Ovary (tissue), 9 donors: ENCODE results near the gene EPC2. TPM values are rescaled to one million over a fixed set of nuclear protein-coding genes. Genes with fewer than 3 reads are reported as not detected.

Source experiments
- DNase-seq, 5 donors: peaks; one replicate each; pipeline ENCODE4 v3.0.0-alpha.2; 2019 to 2020
- H3K27ac ChIP-seq, 2 donors: fragments of 200-600 bp; one replicate each; pipeline versions ENCODE4 v1.5.1 to v1.8.0; 2019 to 2022
- H3K27me3 ChIP-seq: fragments of 200-600 bp; one replicate; pipeline ENCODE4 v1.8.0; 2022
- H3K36me3 ChIP-seq: fragments of 200-600 bp; sonication (generic); one replicate; pipeline ENCODE4 v1.5.1; 2019
- H3K4me1 ChIP-seq: one replicate; pipeline ENCODE4 v1.8.1; 2013; ENCODE audit warnings: mild to moderate bottlenecking, moderate library complexity; ENCODE audit not compliant: insufficient read depth
- H3K4me3 ChIP-seq: fragments of 200-600 bp; sonication (generic); one replicate; pipeline ENCODE4 v1.5.1; 2017
- H3K9me3 ChIP-seq, 2 donors: fragments of 200-600 bp in 1 of 2; sonication (generic) in 1 of 2; one replicate each; pipeline versions ENCODE4 v1.5.1 to v1.8.1; 2013 to 2019; ENCODE audit warnings: mild to moderate bottlenecking in 1 of 2, moderate library complexity in 1 of 2
- EP300 ChIP-seq: sonication (generic); formaldehyde crosslinking; IDR thresholded peaks from one replicate; pipeline ENCODE4 v1.6.1; 2017; ENCODE audit warnings: antibody characterized with exemption
- POLR2A ChIP-seq: fragments of 450-650 bp; IDR thresholded peaks from one replicate; pipeline ENCODE4 v1.6.1; 2017; ENCODE audit warnings: antibody characterized with exemption, mild to moderate bottlenecking, moderate library complexity
- WGBS, 3 donors: extraction: QIAGEN DNeasy Blood & Tissue Kit in 1 of 3; methylation state at CpG; one replicate each; pipeline versions ENCODE4 v1.1.5 to v1.1.7; 2013 to 2017; 5-methylcytosine and 5-hydroxymethylcytosine counted together
- intact Hi-C, 4 donors: fragments of 100-400 bp; cut with DNase I; formaldehyde crosslinking; loops; one replicate each; pipeline versions ENCODE4 v1.11.0 to v1.15.1; 2022 to 2023
- polyA plus RNA-seq, 2 donors: library from polyadenylated mRNA; stranded (reverse); fragments of 200-250 nt in 1 of 2; fragments of 350-450 nt in 1 of 2; fragmentation: Illumina TruSeq in 1 of 2; extraction: RNeasy Lipid Tissue Mini Kit (QIAGEN cat#74804) in 1 of 2; gene quantifications; one replicate each; pipeline ENCODE4 v1.2.3, GENCODE V29; 2013 to 2014
- total RNA-seq, 7 donors: library from RNA; depleted of rRNA in 2 of 7; stranded (reverse); fragments of >200 nt in 2 of 7; fragmentation: NEBNext Ultra II Directional in 3 of 7; extraction: Animal tissue kit (Norgen Biotek cat#: 25700) in 3 of 7; gene quantifications; one replicate each; pipeline versions ENCODE4 v1.1.0 to v1.2.4, GENCODE V29; 2016 to 2023
- TF ChIP-seq, protein P1 (sequence below), 3 donors: fragments of 450-650 bp in 2 of 3; fragments of 200-600 bp in 1 of 3; IDR thresholded peaks; one replicate each; pipeline versions ENCODE4 v1.5.1 to v1.8.0; 2016 to 2022; ENCODE audit warnings: antibody characterized with exemption in 3 of 3, mild to moderate bottlenecking in 1 of 3
- donor health status: DM: no; HTN: no; CAD: no; lungs with moderate emphysema.
- donor health status: DM: no; HTN: no; CAD: no.
- donor health status: Bipolar disorder and iron deficiency.
- donor health status: DM: yes; HTN: yes; CAD: no.
- donor health status: DM: no; HTN: no; CAD: no.
- donor health status: DM: yes; HTN: yes; CAD: no.

Gene EPC2
- total and polyA plus RNA-seq, 9 donors: 25.7 to 53.4 (median 35.2) TPM

GRCh38 chr2:148602885-148603561, 41.5 kb upstream of the EPC2 start:
- WGBS, 3 donors: 77 to 81% (median 80%) methylated on average over 10 of the region's 10 CpGs
- Histone ChIP-seq H3K27ac (no peak overlapping the region), H3K4me1 (no peaks in the 10 kb centered on the region), H3K27me3 (no peaks in the 10 kb centered on the region), H3K9me3 (no peaks in the 10 kb centered on the region), H3K36me3 (no peaks in the 10 kb centered on the region), H3K4me3 (no peak overlapping the region)
- TF ChIP-seq EP300: no peak
- TF ChIP-seq, protein P1, sequence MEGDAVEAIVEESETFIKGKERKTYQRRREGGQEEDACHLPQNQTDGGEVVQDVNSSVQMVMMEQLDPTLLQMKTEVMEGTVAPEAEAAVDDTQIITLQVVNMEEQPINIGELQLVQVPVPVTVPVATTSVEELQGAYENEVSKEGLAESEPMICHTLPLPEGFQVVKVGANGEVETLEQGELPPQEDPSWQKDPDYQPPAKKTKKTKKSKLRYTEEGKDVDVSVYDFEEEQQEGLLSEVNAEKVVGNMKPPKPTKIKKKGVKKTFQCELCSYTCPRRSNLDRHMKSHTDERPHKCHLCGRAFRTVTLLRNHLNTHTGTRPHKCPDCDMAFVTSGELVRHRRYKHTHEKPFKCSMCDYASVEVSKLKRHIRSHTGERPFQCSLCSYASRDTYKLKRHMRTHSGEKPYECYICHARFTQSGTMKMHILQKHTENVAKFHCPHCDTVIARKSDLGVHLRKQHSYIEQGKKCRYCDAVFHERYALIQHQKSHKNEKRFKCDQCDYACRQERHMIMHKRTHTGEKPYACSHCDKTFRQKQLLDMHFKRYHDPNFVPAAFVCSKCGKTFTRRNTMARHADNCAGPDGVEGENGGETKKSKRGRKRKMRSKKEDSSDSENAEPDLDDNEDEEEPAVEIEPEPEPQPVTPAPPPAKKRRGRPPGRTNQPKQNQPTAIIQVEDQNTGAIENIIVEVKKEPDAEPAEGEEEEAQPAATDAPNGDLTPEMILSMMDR (IDR thresholded peaks at IDR 0.05): no peak
- no peak for TF ChIP-seq POLR2A
- DNase-seq: no peak
- intact Hi-C loops: no loop called here

GRCh38 chr2:148603562-148603920, 41.0 kb upstream of the EPC2 start:
- 67 to 70% (median 70%) methylated on average over 3 of the region's 3 CpGs for WGBS, 3 donors

GRCh38 chr2:148604927-148605326, 39.6 kb upstream of the EPC2 start:
- H3K27ac ChIP-seq: no peak overlapping the region
- no peaks in the 10 kb centered on the region for H3K4me1 ChIP-seq
- no peaks in the 10 kb centered on the region for H3K27me3 ChIP-seq
- no peaks in the 10 kb centered on the region for H3K36me3 ChIP-seq
- H3K9me3 ChIP-seq: no peaks in the 10 kb centered on the region
- 91 to 95% (median 94%) methylated on average over 7 of the region's 7 CpGs for WGBS, 3 donors
- no peak overlapping the region for H3K4me3 ChIP-seq
- intact Hi-C loops: no loop called here
- no peak for DNase-seq
- TF ChIP-seq POLR2A: no peak
- TF ChIP-seq, protein P1 (IDR thresholded peaks at IDR 0.05): no peak
- TF ChIP-seq EP300: no peak

More at GRCh38 chr2:148603562-148603920, 41.0 kb upstream of the EPC2 start:
- no peak for DNase-seq
- intact Hi-C loops: no loop called here
- Histone ChIP-seq H3K4me3 (no peak overlapping the region), H3K36me3 (no peaks in the 10 kb centered on the region), H3K27ac (no peak overlapping the region), H3K27me3 (no peaks in the 10 kb centered on the region), H3K9me3 (no peaks in the 10 kb centered on the region), H3K4me1 (no peaks in the 10 kb centered on the region)
- TF ChIP-seq POLR2A (no peak), EP300 (no peak)
- TF ChIP-seq, protein P1 (IDR thresholded peaks at IDR 0.05): no peak

- no peak for DNase-seq
- WGBS, 3 donors: 83 to 90% (median 85%) methylated on average over 4 of the region's 4 CpGs
These were observed 37.0 kb upstream of the EPC2 start for GRCh38 chr2:148607566-148607965.

More at GRCh38 chr2:148607566-148607965, 37.0 kb upstream of the EPC2 start:
- H3K27me3 ChIP-seq: no peaks in the 10 kb centered on the region
- no peaks in the 10 kb centered on the region for H3K36me3 ChIP-seq
- intact Hi-C loops: no loop called here
- H3K4me1 ChIP-seq: no peaks in the 10 kb centered on the region
- H3K4me3 ChIP-seq: no peak overlapping the region
- no peaks in the 10 kb centered on the region for H3K9me3 ChIP-seq
- H3K27ac ChIP-seq: no peak overlapping the region
- no peak for TF ChIP-seq EP300
- TF ChIP-seq, protein P1 (IDR thresholded peaks at IDR 0.05): no peak
- TF ChIP-seq POLR2A: no peak
